Upper lobe of left lung (tissue), 6 donors: ENCODE measurements around the gene PAWR. TPM values are rescaled to one million over a fixed set of nuclear protein-coding genes. Genes with fewer than 3 reads are reported as not detected.
"Not testable (repeated sequence)": the region's sequence is repeated elsewhere in the genome, so short reads cannot be mapped to it uniquely, and the experiment has no call there.

Source experiments
- ATAC-seq, 2 donors: fragments of 200-7000 bp; cut with Tn5 transposase; one replicate each; pipeline ENCODE4 v1.9.1; 2022; ENCODE audit warnings: mild to moderate bottlenecking in 2 of 2, moderate library complexity in 2 of 2; ENCODE audit not compliant: low FRiP score in 2 of 2
- DNase-seq, 2 donors: peaks; one replicate each; pipeline ENCODE4 v3.0.0-alpha.2; 2019 to 2020
- H3K27ac ChIP-seq, 4 donors: fragments of 200-600 bp; sonication (generic); one replicate each; pipeline ENCODE4 v1.5.1; 2016 to 2019
- H3K27me3 ChIP-seq, 4 donors: fragments of 200-600 bp; sonication (generic); one replicate each; pipeline ENCODE4 v1.5.1; 2017 to 2019
- H3K36me3 ChIP-seq, 4 donors: fragments of 200-600 bp; sonication (generic); one replicate each; pipeline ENCODE4 v1.5.1; 2016 to 2019
- H3K4me1 ChIP-seq, 4 donors: fragments of 200-600 bp; sonication (generic); one replicate each; pipeline ENCODE4 v1.5.1; 2018 to 2019
- H3K4me3 ChIP-seq, 4 donors: fragments of 200-600 bp; sonication (generic); one replicate each; pipeline ENCODE4 v1.5.1; 2017 to 2019; ENCODE audit warnings: mild to moderate bottlenecking in 2 of 4, moderate library complexity in 1 of 4
- H3K9me3 ChIP-seq, 4 donors: fragments of 200-600 bp; sonication (generic); one replicate each; pipeline ENCODE4 v1.5.1; 2018 to 2019
- CTCF ChIP-seq, 6 experiments: fragments of 450-650 bp in 4 of 6; fragments of 200-600 bp in 2 of 6; sonication (generic) in 2 of 6; IDR thresholded peaks; one replicate each; pipeline ENCODE4 v1.5.1; 2016 to 2019; ENCODE audit warnings: antibody characterized with exemption in 6 of 6
- EP300 ChIP-seq, 4 donors: sonication (generic); formaldehyde crosslinking; IDR thresholded peaks; one replicate each; pipeline ENCODE4 v1.5.1; 2017; ENCODE audit warnings: antibody characterized with exemption in 4 of 4, control low read depth in 2 of 4
- POLR2A ChIP-seq, 4 donors: fragments of 450-650 bp; IDR thresholded peaks; one replicate each; pipeline ENCODE4 v1.5.1; 2016 to 2017; ENCODE audit warnings: antibody characterized with exemption in 4 of 4, mild to moderate bottlenecking in 2 of 4
- POLR2AphosphoS5 ChIP-seq, 2 donors: sonication (generic); formaldehyde crosslinking; IDR thresholded peaks; one replicate each; pipeline ENCODE4 v1.5.1; 2017; ENCODE audit warnings: antibody characterized with exemption in 2 of 2
- WGBS, 2 donors: methylation state at CpG; one replicate each; pipeline ENCODE4 v1.1.5; 2017 to 2018; 5-methylcytosine and 5-hydroxymethylcytosine counted together
- total RNA-seq, 6 donors: library from RNA; depleted of rRNA in 4 of 6; stranded (reverse); fragments of >200 nt in 4 of 6; gene quantifications; one replicate each; pipeline versions ENCODE4 v1.1.0 to v1.2.1, GENCODE V29; 2016 to 2021
- donor health status: DM: no; HTN: no; CAD: no; lungs with moderate emphysema.
- donor health status: DM: no; HTN: yes; CAD: no; lungs with severe emphysema.

The PAWR gene
- total RNA-seq, 6 donors from 2014 or later: 45.1 to 88.0 (median 58.3) TPM

GRCh38 chr12:79547044-79547734, 143.6 kb downstream of the PAWR start:
- Histone ChIP-seq H3K9me3 (no peaks in the 10 kb centered on the region), H3K4me3 (no peak overlapping the region), H3K36me3 (no peaks in the 10 kb centered on the region), H3K4me1 (peaks cover 18 to 24% (median 20%) of the 10 kb centered on the region in 4 donors), H3K27me3 (no peaks in the 10 kb centered on the region), H3K27ac (peak overlapping the region; percentile 52 to 79 (median 74))
- ATAC-seq: peak; percentile 71 to 95
- peak in 1 of 2 donors; percentile 54 for DNase-seq
- WGBS, 2 donors: 38 to 43% methylated on average over 5 of the region's 5 CpGs
- TF ChIP-seq POLR2A (IDR thresholded peaks at IDR 0.05): no peak
- TF ChIP-seq EP300 (IDR thresholded peaks at IDR 0.05): peak in 1 of 4 donors; percentile 29

GRCh38 chr12:79546466-79547043, 144.2 kb downstream of the PAWR start:
- Histone ChIP-seq H3K27me3 (no peaks in the 10 kb centered on the region), H3K27ac (peak overlapping the region; percentile 52 to 79 (median 74)), H3K4me1 (peaks cover 18 to 24% (median 20%) of the 10 kb centered on the region in 4 donors), H3K36me3 (no peaks in the 10 kb centered on the region), H3K4me3 (no peak overlapping the region), H3K9me3 (no peaks in the 10 kb centered on the region)
- ATAC-seq (no peak), DNase-seq (no peak)
- WGBS, 2 donors: 71 to 79% methylated on average over 5 of the region's 5 CpGs
- no peak for TF ChIP-seq POLR2A (IDR thresholded peaks at IDR 0.05)
- TF ChIP-seq CTCF (IDR thresholded peaks at IDR 0.05): no peak
- TF ChIP-seq POLR2AphosphoS5 (IDR thresholded peaks at IDR 0.05): no peak
- no peak for TF ChIP-seq EP300 (IDR thresholded peaks at IDR 0.05)

GRCh38 chr12:79544439-79544838, 146.3 kb downstream of the PAWR start:
- not testable (repeated sequence) for ATAC-seq, DNase-seq, H3K27me3 ChIP-seq, H3K36me3 ChIP-seq, H3K9me3 ChIP-seq, H3K4me3 ChIP-seq
- peaks cover 18 to 24% (median 20%) of the 10 kb centered on the region in 4 donors for H3K4me1 ChIP-seq
- peak overlapping the region in 1 of 4 donors; percentile 28 for H3K27ac ChIP-seq
- WGBS, 2 donors: 50 to 57% methylated on average over 2 to 3 of the region's 3 CpGs

GRCh38 chr12:79537675-79538074, 153.1 kb downstream of the PAWR start:
- ATAC-seq (no peak), DNase-seq (no peak)
- no peaks in the 10 kb centered on the region for H3K4me1 ChIP-seq
- H3K9me3 ChIP-seq: no peaks in the 10 kb centered on the region
- H3K4me3 ChIP-seq: no peak overlapping the region
- TF ChIP-seq POLR2A (IDR thresholded peaks at IDR 0.05) (no peak), POLR2AphosphoS5 (IDR thresholded peaks at IDR 0.05) (no peak), CTCF (IDR thresholded peaks at IDR 0.05) (no peak), EP300 (IDR thresholded peaks at IDR 0.05) (no peak)
- H3K27me3 ChIP-seq: no peaks in the 10 kb centered on the region
- WGBS, 2 donors: 85 to 88% methylated on average over 3 of the region's 3 CpGs
- H3K36me3 ChIP-seq: no peaks in the 10 kb centered on the region
- H3K27ac ChIP-seq: no peak overlapping the region

GRCh38 chr12:79535751-79536150, 155.0 kb downstream of the PAWR start:
- 93 to 100% methylated on average over 2 of the region's 2 CpGs for WGBS, 2 donors
- ATAC-seq: no peak

More at GRCh38 chr12:79535751-79536150, 155.0 kb downstream of the PAWR start:
- Histone ChIP-seq H3K4me1 (no peaks in the 10 kb centered on the region), H3K27ac (no peak overlapping the region), H3K9me3 (no peaks in the 10 kb centered on the region), H3K27me3 (no peaks in the 10 kb centered on the region), H3K4me3 (no peak overlapping the region), H3K36me3 (no peaks in the 10 kb centered on the region)
- TF ChIP-seq EP300 (IDR thresholded peaks at IDR 0.05): no peak
- TF ChIP-seq CTCF (IDR thresholded peaks at IDR 0.05): no peak
- TF ChIP-seq POLR2A (IDR thresholded peaks at IDR 0.05): no peak
- no peak for TF ChIP-seq POLR2AphosphoS5 (IDR thresholded peaks at IDR 0.05)
- no peak for DNase-seq

Other genes with a start within 250 kb of the PAWR start
- gene PPP1R12A, start 244.1 kb upstream of the PAWR start, total RNA-seq: 100 to 1,000 TPM in 3 of 6 donors, 10 to 100 TPM in 3; 50.7 to 234 (median 90.4) TPM